ENCODE results near the gene NFIX.

The NFIX gene

GRCh38 chr19:12993562-12993961 lies 1.7 kb upstream of the NFIX start:
- Mint-ChIP-seq H3K4me3 (peak overlapping the region; percentile 42), H3K27ac (no peak overlapping the region), H3K4me1 (ENCODE audit: low read depth) (peaks cover 10% of the 10 kb centered on the region), H3K9me3 (ENCODE audit: low read depth) (no peaks in the 10 kb centered on the region), H3K27me3 (no peaks in the 10 kb centered on the region), H3K36me3 (no peaks in the 10 kb centered on the region)

DNA sequence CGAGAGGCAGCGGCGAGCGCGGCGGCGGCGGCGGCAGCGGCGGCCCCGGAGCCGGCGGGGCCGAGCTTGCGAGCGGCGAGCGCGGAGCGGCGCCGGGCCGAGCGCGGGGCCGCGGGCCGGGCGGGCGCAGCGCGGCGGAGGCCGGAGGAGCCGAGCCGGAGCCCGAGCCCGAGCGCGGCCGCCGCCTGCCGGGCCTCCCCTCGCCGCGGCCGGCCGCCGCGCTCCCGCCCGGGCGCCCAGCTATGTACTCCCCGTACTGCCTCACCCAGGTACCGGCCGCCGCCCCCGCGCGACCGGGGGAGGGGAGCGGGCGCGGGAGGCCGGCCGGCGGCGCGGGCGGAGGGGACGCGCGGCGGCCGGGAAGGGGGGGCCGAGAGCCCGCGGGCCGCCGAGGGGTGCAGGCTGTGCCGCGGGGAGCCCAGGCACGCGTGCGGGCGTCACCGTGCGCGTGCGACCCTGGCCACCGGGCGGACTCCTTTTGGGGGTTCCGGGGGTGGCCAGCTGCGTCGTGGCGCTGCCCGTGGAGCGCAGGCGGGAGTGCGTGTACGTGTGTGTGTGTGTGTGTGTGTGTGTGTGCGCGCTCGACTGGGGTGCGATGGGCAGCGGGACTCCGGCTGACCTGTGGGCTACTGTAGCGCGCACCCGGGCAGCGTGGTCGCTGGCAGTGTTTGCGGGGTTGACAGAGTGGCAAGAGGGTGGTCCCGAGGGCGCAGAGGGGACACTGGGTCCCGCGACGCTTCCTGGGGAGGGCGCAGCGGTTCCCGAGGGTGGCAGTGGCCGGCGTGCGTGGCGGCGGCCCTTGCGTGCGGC lies 526 bp downstream of the NFIX start:
- H3K27me3 Mint-ChIP-seq: no peaks in the 10 kb centered on the region
- H3K4me1 Mint-ChIP-seq (ENCODE audit: low read depth): peaks cover 10% of the 10 kb centered on the region
- H3K9me3 Mint-ChIP-seq (ENCODE audit: low read depth): no peaks in the 10 kb centered on the region
- H3K36me3 Mint-ChIP-seq: peaks cover 3% of the 10 kb centered on the region
- no peak overlapping the region for H3K27ac Mint-ChIP-seq
- peak overlapping the region; percentile 84 for H3K4me3 Mint-ChIP-seq

GRCh38 chr19:12996406-12997094 lies 1.3 kb downstream of the NFIX start:
- no peaks in the 10 kb centered on the region for H3K27me3 Mint-ChIP-seq

GRCh38 chr19:12997179-12997966 lies 2.1 kb downstream of the NFIX start:
- Mint-ChIP-seq H3K4me1 (ENCODE audit: low read depth) (peaks cover 8% of the 10 kb centered on the region), H3K27me3 (no peaks in the 10 kb centered on the region), H3K36me3 (peaks cover 3% of the 10 kb centered on the region), H3K27ac (peak overlapping the region; percentile 38), H3K9me3 (ENCODE audit: low read depth) (no peaks in the 10 kb centered on the region), H3K4me3 (peak overlapping the region; percentile 77)

More at GRCh38 chr19:12996406-12997094, 1.3 kb downstream of the NFIX start:
- H3K9me3 Mint-ChIP-seq (ENCODE audit: low read depth): no peaks in the 10 kb centered on the region
- peaks cover 3% of the 10 kb centered on the region for H3K36me3 Mint-ChIP-seq
- peak overlapping the region; percentile 77 for H3K4me3 Mint-ChIP-seq
- H3K27ac Mint-ChIP-seq: peak overlapping the region; percentile 58
- H3K4me1 Mint-ChIP-seq (ENCODE audit: low read depth): peaks cover 8% of the 10 kb centered on the region

DNA sequence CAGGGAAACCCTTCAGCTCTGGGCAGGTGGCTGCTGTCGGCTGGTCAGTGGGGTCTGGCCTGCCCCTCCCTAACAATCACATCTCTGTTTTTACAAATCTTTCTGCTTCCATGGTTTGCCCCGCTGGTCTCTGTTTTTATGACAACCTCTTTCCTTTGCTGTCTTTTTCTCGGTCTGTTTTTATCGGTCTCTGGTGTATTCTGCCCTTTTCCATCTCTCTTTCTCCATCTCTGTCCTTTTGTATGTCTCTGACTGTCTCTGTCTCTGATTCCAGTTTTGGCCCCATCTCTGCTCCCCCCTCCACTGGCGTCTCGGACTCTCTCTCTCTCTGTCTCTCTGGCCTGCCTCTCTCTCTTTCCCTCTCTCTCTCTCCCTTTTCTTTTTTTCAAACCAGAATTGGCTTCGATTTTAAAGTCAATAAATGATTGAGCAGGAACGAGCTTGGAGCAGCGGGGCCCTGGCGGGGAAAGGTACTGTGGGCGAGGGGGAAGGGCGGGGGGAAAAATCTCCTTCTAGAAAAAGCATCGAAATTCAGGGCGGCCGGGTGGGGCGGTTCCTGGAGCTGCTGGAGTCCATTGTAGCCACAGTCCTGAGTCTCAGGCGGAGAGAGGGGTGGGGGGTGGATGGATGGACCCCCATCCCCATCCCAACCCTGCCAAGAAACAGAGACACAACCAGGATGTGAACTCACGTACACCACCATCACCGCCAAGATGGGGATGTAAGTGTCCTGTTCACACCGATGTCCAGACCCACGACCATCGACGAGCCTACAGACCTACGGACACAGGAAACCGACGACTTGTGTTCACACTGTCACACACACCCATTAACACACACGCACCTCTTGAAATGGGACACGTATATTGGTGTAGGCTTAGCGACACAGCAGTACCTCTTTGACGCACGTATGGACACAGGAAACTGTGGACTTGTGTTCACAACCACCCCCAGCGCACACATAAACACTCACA lies 3.0 kb downstream of the NFIX start:
- Mint-ChIP-seq H3K36me3 (peaks cover 5% of the 10 kb centered on the region), H3K4me1 (ENCODE audit: low read depth) (peaks cover 8% of the 10 kb centered on the region), H3K27me3 (no peaks in the 10 kb centered on the region), H3K9me3 (ENCODE audit: low read depth) (no peaks in the 10 kb centered on the region), H3K4me3 (peak overlapping the region; percentile 66), H3K27ac (no peak overlapping the region)

- peaks cover 5% of the 10 kb centered on the region for H3K36me3 Mint-ChIP-seq
- H3K27me3 Mint-ChIP-seq: no peaks in the 10 kb centered on the region
- peaks cover 2% of the 10 kb centered on the region for H3K4me1 Mint-ChIP-seq (ENCODE audit: low read depth)
- no peak overlapping the region for H3K4me3 Mint-ChIP-seq
- no peak overlapping the region for H3K27ac Mint-ChIP-seq
- no peaks in the 10 kb centered on the region for H3K9me3 Mint-ChIP-seq (ENCODE audit: low read depth)
These were observed 5.9 kb downstream of the NFIX start for GRCh38 chr19:13001166-13001501.

- Mint-ChIP-seq H3K4me3 (no peak overlapping the region), H3K27ac (no peak overlapping the region)
These were observed 6.4 kb downstream of the NFIX start for GRCh38 chr19:13001502-13002165.

DNA sequence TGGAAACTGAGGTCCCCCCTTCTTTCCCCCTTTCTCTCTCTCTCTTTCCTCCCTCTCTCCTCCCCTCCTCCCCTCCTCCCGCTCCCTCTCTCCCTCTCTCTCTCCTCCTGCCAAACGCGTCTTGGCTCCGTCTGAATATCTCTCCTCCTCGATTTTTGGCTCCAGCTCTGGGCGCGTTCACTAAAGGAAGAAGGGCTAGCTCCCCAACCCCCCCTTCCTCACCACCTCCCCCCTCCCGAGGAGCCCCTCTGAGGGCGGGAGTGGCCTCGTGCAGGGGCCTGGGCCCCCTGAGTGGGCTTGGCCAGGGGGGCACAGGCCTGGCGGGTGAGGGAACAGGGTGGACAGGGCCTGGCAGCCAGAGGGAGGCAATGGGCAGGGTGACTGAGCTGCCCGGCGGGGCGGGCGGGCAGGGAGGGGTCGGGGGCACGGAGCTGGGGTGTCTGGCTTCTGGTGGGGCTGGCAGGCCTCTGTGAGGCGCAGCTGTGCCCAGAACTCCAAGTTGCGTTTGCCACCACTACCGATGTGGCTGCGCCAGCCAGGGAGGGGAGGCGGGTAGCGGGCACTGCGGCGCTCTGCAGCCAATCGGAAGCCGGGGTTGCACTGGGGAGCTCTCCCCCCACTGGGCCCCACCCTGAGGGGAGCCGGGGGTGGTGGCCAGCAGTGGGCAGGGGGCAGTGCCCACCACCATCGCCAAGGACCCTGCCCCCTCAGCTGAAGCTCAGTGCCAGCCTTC lies 7.1 kb downstream of the NFIX start:
- Mint-ChIP-seq H3K4me3 (no peak overlapping the region), H3K4me1 (ENCODE audit: low read depth) (no peaks in the 10 kb centered on the region), H3K9me3 (ENCODE audit: low read depth) (no peaks in the 10 kb centered on the region), H3K27ac (no peak overlapping the region), H3K27me3 (no peaks in the 10 kb centered on the region), H3K36me3 (peaks cover 5% of the 10 kb centered on the region)

More at GRCh38 chr19:13001502-13002165, 6.4 kb downstream of the NFIX start:
- peaks cover 2% of the 10 kb centered on the region for H3K4me1 Mint-ChIP-seq (ENCODE audit: low read depth)
- peaks cover 5% of the 10 kb centered on the region for H3K36me3 Mint-ChIP-seq
- no peaks in the 10 kb centered on the region for H3K27me3 Mint-ChIP-seq
- H3K9me3 Mint-ChIP-seq (ENCODE audit: low read depth): no peaks in the 10 kb centered on the region

DNA sequence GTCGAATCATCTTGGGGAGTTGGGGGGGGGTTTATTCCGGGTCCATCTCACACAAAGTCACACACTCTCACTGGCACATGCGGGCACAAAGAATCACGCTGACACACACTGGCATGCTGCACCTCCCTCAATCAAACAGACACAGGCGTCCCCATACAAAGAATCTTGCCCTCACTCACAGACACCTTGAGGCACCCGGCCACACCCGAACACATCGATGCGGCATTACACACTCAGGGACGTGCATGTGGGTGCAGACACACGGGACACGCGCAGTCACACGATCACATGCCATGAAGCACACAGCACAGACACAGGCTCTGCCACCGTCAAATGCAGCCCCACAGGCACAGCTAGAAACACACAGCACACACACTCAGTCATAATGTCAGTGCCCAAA lies 7.8 kb downstream of the NFIX start:
- Mint-ChIP-seq H3K27ac (no peak overlapping the region), H3K27me3 (no peaks in the 10 kb centered on the region), H3K36me3 (peaks cover 5% of the 10 kb centered on the region), H3K4me1 (ENCODE audit: low read depth) (no peaks in the 10 kb centered on the region), H3K4me3 (no peak overlapping the region), H3K9me3 (ENCODE audit: low read depth) (no peaks in the 10 kb centered on the region)

DNA sequence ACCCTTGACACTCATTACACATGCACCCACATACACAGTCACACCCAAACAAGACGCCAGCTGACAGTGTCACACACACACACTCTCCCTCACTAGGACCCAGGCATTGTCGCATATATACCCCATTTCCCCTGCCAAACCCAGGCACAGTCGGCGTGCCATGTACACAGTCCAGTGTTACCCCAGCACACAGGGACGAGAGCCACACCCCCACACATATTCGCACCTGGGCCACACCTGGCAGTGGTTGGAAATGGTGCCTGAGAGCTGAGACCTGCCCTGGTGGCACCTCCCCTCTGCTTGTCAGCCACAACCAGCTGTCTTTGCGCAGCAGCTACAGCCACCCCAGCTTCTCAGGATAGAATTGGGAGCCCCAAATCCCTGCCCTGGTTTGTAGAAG lies 9.0 kb downstream of the NFIX start:
- Mint-ChIP-seq H3K27me3 (peaks cover 2% of the 10 kb centered on the region), H3K9me3 (ENCODE audit: low read depth) (no peaks in the 10 kb centered on the region), H3K4me3 (no peak overlapping the region), H3K27ac (no peak overlapping the region), H3K4me1 (ENCODE audit: low read depth) (no peaks in the 10 kb centered on the region), H3K36me3 (peaks cover 2% of the 10 kb centered on the region)

- Mint-ChIP-seq H3K27ac (no peak overlapping the region), H3K36me3 (peaks cover 2% of the 10 kb centered on the region), H3K9me3 (ENCODE audit: low read depth) (no peaks in the 10 kb centered on the region), H3K4me1 (ENCODE audit: low read depth) (no peaks in the 10 kb centered on the region), H3K27me3 (peaks cover 2% of the 10 kb centered on the region), H3K4me3 (no peak overlapping the region)
These were observed 10.0 kb downstream of the NFIX start for GRCh38 chr19:13005253-13005652.

- peaks cover 1% of the 10 kb centered on the region for H3K4me1 Mint-ChIP-seq (ENCODE audit: low read depth)
- H3K4me3 Mint-ChIP-seq: no peak overlapping the region
- peaks cover 2% of the 10 kb centered on the region for H3K36me3 Mint-ChIP-seq
- no peaks in the 10 kb centered on the region for H3K9me3 Mint-ChIP-seq (ENCODE audit: low read depth)
- no peak overlapping the region for H3K27ac Mint-ChIP-seq
- peaks cover 3% of the 10 kb centered on the region for H3K27me3 Mint-ChIP-seq
These were observed 10.6 kb downstream of the NFIX start for GRCh38 chr19:13005861-13006370.
